ENCODE results near the gene PRDM7.
"Not testable (repeated sequence)": the region's sequence is repeated elsewhere in the genome, so short reads cannot be mapped to it uniquely, and the experiment has no call there.

PRDM7 gene

DNA sequence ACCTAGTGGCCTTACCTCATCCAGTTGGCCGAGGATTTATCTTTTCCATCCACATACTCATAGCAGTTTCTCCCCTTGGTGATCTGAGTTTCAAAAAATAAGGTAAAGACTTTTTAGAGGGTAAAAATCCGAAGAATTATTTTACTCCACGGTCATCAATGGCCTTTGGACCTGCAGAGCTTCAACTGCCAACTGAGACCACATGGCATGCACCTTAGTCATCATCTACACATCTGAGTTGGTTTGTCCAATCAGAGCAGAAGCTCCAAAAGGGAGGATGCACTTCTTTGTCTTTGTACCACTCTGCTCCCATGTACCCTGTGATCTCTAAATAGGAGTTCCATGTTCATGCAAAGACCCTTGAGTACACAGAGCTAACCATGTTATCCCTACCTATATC lies 15.7 kb downstream of the PRDM7 start:
- H3K27ac ChIP-seq, result no peak overlapping the region
- TF ChIP-seq, protein P1, sequence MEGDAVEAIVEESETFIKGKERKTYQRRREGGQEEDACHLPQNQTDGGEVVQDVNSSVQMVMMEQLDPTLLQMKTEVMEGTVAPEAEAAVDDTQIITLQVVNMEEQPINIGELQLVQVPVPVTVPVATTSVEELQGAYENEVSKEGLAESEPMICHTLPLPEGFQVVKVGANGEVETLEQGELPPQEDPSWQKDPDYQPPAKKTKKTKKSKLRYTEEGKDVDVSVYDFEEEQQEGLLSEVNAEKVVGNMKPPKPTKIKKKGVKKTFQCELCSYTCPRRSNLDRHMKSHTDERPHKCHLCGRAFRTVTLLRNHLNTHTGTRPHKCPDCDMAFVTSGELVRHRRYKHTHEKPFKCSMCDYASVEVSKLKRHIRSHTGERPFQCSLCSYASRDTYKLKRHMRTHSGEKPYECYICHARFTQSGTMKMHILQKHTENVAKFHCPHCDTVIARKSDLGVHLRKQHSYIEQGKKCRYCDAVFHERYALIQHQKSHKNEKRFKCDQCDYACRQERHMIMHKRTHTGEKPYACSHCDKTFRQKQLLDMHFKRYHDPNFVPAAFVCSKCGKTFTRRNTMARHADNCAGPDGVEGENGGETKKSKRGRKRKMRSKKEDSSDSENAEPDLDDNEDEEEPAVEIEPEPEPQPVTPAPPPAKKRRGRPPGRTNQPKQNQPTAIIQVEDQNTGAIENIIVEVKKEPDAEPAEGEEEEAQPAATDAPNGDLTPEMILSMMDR (conservative IDR thresholded peaks at IDR 0.05), result no peak

DNA sequence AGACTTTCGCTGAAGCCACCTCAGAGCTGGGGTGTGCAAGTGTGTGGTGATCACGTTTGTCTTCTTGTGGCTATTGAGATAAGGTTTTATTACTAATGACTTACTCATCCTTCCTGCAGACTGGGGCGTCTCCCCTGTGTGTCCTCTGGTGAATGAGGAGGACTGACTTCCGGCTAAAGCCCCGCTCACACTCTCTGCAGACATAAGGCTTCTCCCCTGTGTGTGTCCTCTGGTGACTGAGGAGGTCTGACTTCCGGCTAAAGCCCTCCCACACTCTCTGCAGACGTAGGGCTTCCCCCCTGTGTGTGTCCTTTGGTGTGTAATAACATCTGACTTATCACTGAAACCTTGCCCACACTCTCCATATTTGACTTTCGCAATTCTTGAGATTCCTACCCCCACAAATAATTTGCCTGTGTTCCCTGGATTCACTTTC lies 19.4 kb downstream of the PRDM7 start:
- TF ChIP-seq, protein P1 (conservative IDR thresholded peaks at IDR 0.05), result no peak
- no peak overlapping the region for H3K27ac ChIP-seq

DNA sequence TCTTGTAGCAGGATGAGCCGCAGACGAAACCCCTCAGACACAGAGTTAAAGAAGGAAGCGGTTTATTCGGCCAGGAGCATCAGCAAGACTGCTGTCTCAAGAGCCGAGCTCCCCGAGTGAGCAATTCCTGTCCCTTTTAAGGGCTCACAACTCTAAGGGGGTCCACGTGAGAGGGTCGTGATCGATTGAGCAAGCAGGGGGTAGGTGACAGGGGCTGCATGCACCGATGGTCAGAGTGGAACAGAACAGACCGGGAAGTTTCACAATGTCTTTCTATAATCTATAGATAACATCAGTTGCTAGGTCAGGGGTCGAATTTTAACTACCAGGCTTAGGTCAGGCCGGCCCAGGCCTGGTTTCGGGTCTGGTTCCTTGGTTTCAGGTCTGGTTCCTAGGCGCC lies 20.6 kb downstream of the PRDM7 start:
- H3K27ac ChIP-seq, result not testable (repeated sequence)

DNA sequence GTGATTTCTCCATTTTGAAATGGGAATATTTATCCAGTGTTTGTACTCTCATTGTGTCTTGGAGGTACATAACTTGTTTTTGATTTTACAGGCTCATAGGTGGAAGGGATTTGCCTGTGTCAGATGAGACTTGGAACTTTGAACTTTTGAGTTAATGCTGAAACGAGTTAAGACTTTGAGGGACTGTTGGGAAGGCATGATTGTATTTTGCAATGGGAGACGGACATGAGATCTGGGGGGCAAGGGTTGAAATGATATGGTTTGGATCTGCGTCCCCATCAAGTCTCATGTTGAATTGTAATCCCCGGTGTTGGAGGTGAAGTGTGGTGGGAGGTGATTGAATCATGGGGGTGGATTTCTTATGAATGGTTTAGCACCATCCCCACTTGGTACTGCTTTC lies 21.8 kb downstream of the PRDM7 start:
- H3K27ac ChIP-seq, result no peak overlapping the region
- TF ChIP-seq, protein P1 (conservative IDR thresholded peaks at IDR 0.05), result no peak

DNA sequence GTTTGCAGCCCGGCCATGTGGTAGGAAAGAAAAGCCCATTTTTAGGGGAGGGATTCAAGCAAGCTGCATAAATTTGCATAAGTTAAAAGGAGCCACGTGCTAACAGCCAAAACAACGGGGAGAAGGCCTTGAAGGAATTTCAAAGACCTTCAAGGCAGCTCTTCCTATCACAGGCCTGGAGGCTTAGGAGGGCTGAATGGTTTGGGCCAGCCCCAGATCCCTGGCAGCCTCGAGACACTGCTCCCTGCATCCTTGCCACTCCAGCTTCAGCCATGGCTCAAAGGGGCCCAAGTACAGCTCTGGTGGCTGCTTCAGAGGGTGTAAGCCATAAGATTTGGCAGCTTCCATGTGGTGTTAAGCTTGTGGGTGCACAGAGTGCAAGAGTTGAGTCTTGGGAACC lies 22.6 kb downstream of the PRDM7 start:
- no peak overlapping the region for H3K27ac ChIP-seq
- TF ChIP-seq, protein P1 (conservative IDR thresholded peaks at IDR 0.05), result no peak

DNA sequence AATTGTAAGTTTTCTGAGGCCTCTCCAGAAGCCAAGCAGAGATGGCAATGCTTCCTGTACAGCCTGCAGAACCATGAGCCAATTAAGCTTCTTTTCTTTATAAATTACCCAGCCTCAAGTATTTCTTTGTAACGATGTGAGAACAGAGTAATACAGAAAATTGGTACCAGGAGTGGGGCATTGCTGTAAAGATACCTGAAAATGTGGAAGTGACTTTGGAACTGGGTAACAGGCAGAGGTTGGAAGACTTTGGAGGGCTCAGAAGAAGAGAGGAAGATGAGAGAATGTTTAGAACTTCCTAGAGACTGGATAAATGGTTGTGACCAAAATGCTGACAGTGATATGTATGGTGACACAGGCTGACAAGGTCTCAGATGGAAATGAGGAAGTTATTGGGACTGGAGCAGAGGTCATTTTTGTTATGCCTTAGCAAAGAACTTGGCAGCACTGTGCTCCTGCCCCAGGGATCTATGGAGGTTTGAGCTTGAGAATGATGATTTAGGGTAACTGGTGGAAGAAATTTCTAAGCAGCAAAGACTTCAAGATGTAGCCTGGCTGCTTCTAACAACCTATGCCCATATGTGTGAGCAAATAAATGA lies 23.1 kb downstream of the PRDM7 start:
- TF ChIP-seq, protein P1 (conservative IDR thresholded peaks at IDR 0.05), result no peak
- H3K27ac ChIP-seq, result no peak overlapping the region

DNA sequence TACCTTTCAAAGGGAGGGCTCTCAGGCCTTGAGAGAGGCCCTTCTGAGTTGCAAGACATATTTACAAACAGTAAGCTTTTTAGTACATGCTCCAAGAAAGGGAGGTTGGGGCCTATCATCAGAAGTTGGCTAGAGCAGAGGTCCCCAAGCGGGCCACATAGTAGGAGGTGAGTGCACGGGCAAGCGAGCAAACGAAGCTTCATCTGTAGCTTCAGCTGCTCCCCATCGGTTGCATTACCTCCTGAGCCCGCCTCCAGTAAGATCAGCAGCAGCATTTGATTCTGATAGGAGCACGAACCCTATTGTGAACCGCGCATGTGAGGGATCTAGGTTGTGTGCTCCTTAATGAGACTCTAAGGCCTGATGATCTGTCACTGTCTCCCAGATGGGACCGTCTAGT lies 26.2 kb downstream of the PRDM7 start:
- H3K27ac ChIP-seq, result no peak overlapping the region
- TF ChIP-seq, protein P1 (conservative IDR thresholded peaks at IDR 0.05), result no peak

DNA sequence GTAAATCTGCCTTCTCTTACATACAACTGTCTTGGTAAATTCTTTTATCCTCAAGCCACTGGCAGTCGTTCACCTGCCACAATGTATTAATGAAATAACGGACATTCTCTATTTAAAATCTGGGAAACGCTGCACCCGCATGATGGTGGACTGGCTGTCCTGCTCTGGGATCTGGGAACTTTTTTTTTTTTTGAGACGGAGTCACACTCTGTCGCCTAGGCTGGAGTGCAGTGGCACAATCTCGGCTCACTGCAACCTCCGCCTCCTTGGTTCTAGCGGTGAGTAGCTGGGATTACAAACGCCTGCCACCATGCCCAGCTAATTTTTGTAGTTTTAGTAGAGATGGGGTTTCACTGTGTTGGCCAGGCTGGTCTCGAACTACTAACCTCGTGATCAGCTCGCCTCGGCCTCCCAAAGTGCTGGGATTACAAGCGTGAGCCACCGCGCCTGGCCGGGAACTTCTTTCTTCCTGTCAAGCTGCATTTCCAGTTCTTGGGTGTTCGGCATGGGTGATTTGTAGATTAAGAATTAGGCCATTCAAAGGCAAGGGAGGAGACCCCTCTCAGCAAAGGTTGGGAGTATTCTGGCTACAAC lies 28.3 kb downstream of the PRDM7 start:
- TF ChIP-seq, protein P1 (conservative IDR thresholded peaks at IDR 0.05), result no peak
- H3K27ac ChIP-seq, result no peak overlapping the region
